Thoracic aorta (tissue), 2 donors: ENCODE results near the gene PARP8. TPM values are rescaled to one million over a fixed set of nuclear protein-coding genes. Genes with fewer than 3 reads are reported as not detected.

Source experiments
- ATAC-seq: fragments of 150-250 bp; one replicate; pipeline ENCODE4 v1.8.0; 2017; ENCODE audit warnings: low read depth; ENCODE audit not compliant: insufficient number of reproducible peaks, low FRiP score
- DNase-seq: peaks from one replicate; pipeline ENCODE4 v3.0.0-alpha.2; 2020; ENCODE audit warnings: low spot score
- H3K27ac ChIP-seq, 2 donors: fragments of 200-600 bp; sonication (generic); 1 replicate in 1 of 2; 2 replicates in 1 of 2; pipeline ENCODE4 v1.5.1; 2016; ENCODE audit warnings: mild to moderate bottlenecking in 2 of 2, moderate library complexity in 2 of 2
- H3K27me3 ChIP-seq: fragments of 200-600 bp; sonication (generic); replicated peaks from 2 replicates; pipeline ENCODE4 v1.6.0; 2016; ENCODE audit warnings: mild to moderate bottlenecking; ENCODE audit not compliant: insufficient read depth
- H3K36me3 ChIP-seq: fragments of 200-600 bp; sonication (generic); one replicate; pipeline ENCODE4 v1.5.1; 2016
- H3K4me1 ChIP-seq, 2 donors: fragments of 200-600 bp; sonication (generic); 1 replicate in 1 of 2; 2 replicates in 1 of 2; pipeline versions ENCODE4 v1.5.1 to v1.6.0; 2016; ENCODE audit warnings: low read depth in 2 of 2, mild to moderate bottlenecking in 1 of 2; ENCODE audit not compliant: control insufficient read depth in 1 of 2
- H3K4me3 ChIP-seq: fragments of 200-600 bp; sonication (generic); 2 replicates; pipeline ENCODE4 v1.5.1; 2016; ENCODE audit warnings: mild to moderate bottlenecking
- H3K9me3 ChIP-seq: fragments of 200-600 bp; sonication (generic); 2 replicates; pipeline ENCODE4 v1.5.1; 2016
- CTCF ChIP-seq: fragments of 200-600 bp; sonication (generic); IDR thresholded peaks from one replicate; pipeline ENCODE4 v1.5.1; 2019; ENCODE audit warnings: antibody characterized with exemption
- total RNA-seq, 2 donors: library from RNA; depleted of rRNA; stranded (reverse); fragments of >200 nt; gene quantifications; one replicate each; pipeline versions ENCODE4 v1.1.0 to v1.2.3, GENCODE V29; 2016

The PARP8 gene
- total RNA-seq, 2 donors from 2014 or later: 27.5 to 34.7 TPM

DNA sequence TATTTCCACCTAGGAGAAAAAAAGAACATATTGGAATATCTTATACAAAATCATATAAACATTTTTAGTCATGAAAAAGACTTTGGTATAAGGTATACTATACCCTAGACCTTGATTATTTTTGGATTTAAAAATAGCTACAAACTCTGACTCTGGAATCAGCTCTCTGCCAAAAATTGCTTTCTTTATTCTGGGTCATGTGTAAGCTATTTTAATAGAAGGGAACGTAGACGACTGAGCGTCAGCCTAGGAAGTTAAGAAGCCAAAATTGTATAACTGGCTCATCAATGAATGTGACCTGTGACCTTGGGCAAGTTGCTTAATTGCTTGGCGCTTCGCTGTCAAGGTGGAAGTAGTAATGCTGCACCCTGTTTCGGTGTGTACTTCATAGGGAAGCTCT lies 157.1 kb downstream of the PARP8 start:
- H3K4me1 ChIP-seq: peaks cover 0 to 11% of the 10 kb centered on the region in 2 donors
- no peaks in the 10 kb centered on the region for H3K9me3 ChIP-seq
- ATAC-seq (no peak), DNase-seq (no peak)
- TF ChIP-seq CTCF: no peak
- H3K36me3 ChIP-seq: no peaks in the 10 kb centered on the region
- H3K27me3 ChIP-seq: no peaks in the 10 kb centered on the region
- H3K27ac ChIP-seq: no peak overlapping the region
- no peak overlapping the region for H3K4me3 ChIP-seq

- no peak overlapping the region for H3K4me3 ChIP-seq
- no peak for TF ChIP-seq CTCF
- H3K27me3 ChIP-seq: no peaks in the 10 kb centered on the region
- DNase-seq: no peak
- H3K9me3 ChIP-seq: no peaks in the 10 kb centered on the region
- peaks cover 0 to 11% of the 10 kb centered on the region in 2 donors for H3K4me1 ChIP-seq
- no peak overlapping the region for H3K27ac ChIP-seq
- no peak for ATAC-seq
- peaks cover 4% of the 10 kb centered on the region for H3K36me3 ChIP-seq
Observed at GRCh38 chr5:50824109-50824508, 157.7 kb downstream of the PARP8 start.

DNA sequence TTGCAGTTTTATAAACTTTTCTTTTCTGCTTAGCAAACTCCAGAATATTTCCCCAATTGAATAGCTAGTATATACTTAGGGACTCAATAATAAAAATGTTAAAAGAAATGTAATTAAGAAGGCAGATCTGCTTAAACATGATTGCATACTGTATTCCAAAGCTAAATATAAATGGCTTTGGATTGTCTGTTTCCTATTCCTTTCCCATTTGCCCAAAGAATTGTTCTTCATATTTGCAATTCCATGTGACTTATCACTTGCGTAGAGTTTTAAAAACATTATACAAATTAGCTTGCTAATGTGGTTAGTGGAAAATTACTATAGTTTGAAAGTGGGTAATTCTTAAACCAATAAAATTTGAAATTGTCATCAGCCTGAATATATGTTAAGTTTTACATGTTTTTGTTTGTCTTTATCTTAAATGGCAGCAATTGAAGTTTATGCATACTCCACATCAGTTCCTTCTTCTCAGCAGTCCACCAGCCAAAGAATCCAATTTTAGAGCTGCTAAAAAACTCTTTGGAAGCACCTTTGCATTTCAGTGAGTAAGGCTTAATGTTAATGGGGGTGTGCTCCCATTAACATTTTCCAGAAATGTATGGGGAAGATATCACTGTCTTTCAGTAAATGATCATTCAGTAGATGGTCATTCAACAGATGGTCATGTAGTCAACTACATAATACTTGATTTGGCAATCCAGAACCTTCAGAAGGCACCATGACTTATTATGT lies 161.2 kb downstream of the PARP8 start:
- peaks cover 6% of the 10 kb centered on the region for H3K36me3 ChIP-seq
- TF ChIP-seq CTCF: no peak
- no peaks in the 10 kb centered on the region for H3K27me3 ChIP-seq
- H3K4me3 ChIP-seq: no peak overlapping the region
- DNase-seq (no peak), ATAC-seq (no peak)
- peaks cover 0 to 11% of the 10 kb centered on the region in 2 donors for H3K4me1 ChIP-seq
- H3K27ac ChIP-seq: no peak overlapping the region
- H3K9me3 ChIP-seq: no peaks in the 10 kb centered on the region

DNA sequence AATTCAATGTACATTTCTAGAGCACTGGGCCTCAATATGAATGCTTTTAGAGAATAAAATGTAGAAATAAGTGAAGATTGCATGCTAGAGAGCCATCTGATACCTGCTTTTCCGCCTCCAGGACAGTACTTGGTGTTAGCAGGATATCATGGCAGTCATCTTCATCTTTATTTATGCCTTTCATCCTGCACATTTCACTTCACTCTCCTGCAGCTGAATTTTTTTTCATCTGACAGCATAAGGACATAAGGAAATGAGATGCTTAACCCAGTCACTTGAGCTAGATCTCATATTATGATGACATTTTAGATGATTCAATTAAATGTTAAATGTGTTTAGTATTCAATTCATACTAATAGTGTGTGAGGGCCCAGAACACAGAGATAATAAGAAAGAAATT lies 162.6 kb downstream of the PARP8 start:
- DNase-seq (no peak), ATAC-seq (no peak)
- Histone ChIP-seq H3K4me3 (no peak overlapping the region), H3K27ac (no peak overlapping the region), H3K27me3 (no peaks in the 10 kb centered on the region), H3K4me1 (peaks cover 0 to under 1% of the 10 kb centered on the region in 2 donors), H3K9me3 (no peaks in the 10 kb centered on the region), H3K36me3 (peaks cover 6% of the 10 kb centered on the region)
- no peak for TF ChIP-seq CTCF

GRCh38 chr5:50832657-50833284 lies 166.3 kb downstream of the PARP8 start:
- no peaks in the 10 kb centered on the region for H3K27me3 ChIP-seq
- no peak for DNase-seq
- no peak overlapping the region for H3K4me3 ChIP-seq
- no peaks in the 10 kb centered on the region for H3K9me3 ChIP-seq
- no peaks in the 10 kb centered on the region for H3K4me1 ChIP-seq
- peaks cover 15% of the 10 kb centered on the region for H3K36me3 ChIP-seq
- no peak for TF ChIP-seq CTCF
- ATAC-seq: no peak
- no peak overlapping the region for H3K27ac ChIP-seq
